Mesodermal cell (in vitro differentiated cells): ENCODE measurements around the gene PAQR6.

Source experiments
- H3K27ac ChIP-seq: 2 replicates; pipeline ENCODE4 v1.7.0; 2013; ENCODE audit warnings: mild to moderate bottlenecking, low read depth, low read length, moderate library complexity; ENCODE audit not compliant: severe bottlenecking
- H3K36me3 ChIP-seq: 2 replicates; pipeline ENCODE4 v1.7.1; 2013; ENCODE audit warnings: mild to moderate bottlenecking, low read length, moderate library complexity; ENCODE audit not compliant: control insufficient read depth, insufficient read depth
- H3K4me1 ChIP-seq: one replicate; pipeline ENCODE4 v1.7.1; 2013; ENCODE audit warnings: mild to moderate bottlenecking, low read length; ENCODE audit not compliant: insufficient read depth, control insufficient read depth, poor library complexity, severe bottlenecking
- H3K4me3 ChIP-seq: 2 replicates; pipeline ENCODE4 v1.7.0; 2013; ENCODE audit warnings: low read length, control low read depth, mild to moderate bottlenecking; ENCODE audit not compliant: insufficient read depth, poor library complexity, severe bottlenecking; ENCODE audit errors: extremely low read depth
- H3K9me3 ChIP-seq: 2 replicates; pipeline ENCODE4 v1.7.1; 2013; ENCODE audit warnings: mild to moderate bottlenecking, low read length, moderate library complexity; ENCODE audit not compliant: control insufficient read depth
- WGBS, 2 experiments: methylation state at CpG; one replicate each; pipeline ENCODE4 v1.1.5; 2013; ENCODE audit warnings: missing lambda C conversion rate in 2 of 2; ENCODE audit not compliant: insufficient coverage in 2 of 2; 5-methylcytosine and 5-hydroxymethylcytosine counted together

PAQR6 gene

GRCh38 chr1:156196445-156196844 lies 51.4 kb downstream of the PAQR6 start:
- no peak overlapping the region for H3K27ac ChIP-seq
- 65 to 86% methylated on average over 2 of the region's 2 CpGs for WGBS, 2 experiments
- no peak overlapping the region for H3K4me3 ChIP-seq
- H3K4me1 ChIP-seq = peaks cover 6% of the 10 kb centered on the region
- H3K36me3 ChIP-seq = peaks cover 43% of the 10 kb centered on the region
- no peaks in the 10 kb centered on the region for H3K9me3 ChIP-seq

DNA sequence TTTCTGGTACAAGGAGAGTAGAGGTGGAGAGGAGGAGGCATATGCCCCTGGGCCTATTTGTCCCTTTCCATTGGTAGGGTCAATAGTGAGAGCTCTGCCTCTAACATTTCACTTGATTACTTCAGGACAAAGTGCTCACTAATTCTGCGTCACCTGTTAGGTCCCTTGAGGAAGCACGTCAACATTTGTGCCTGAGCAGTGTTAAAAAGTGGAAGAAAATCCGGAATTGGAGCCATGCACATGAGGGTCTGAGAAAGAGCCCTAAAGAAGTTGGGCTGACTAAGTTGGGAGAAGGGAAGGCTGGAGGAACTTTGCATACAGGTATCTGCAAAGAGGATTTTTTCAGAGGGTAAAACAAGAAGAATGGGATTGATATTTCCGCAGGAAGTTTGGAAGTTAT lies 52.0 kb downstream of the PAQR6 start:
- Histone ChIP-seq H3K9me3 (no peaks in the 10 kb centered on the region), H3K4me3 (no peak overlapping the region), H3K36me3 (peaks cover 38% of the 10 kb centered on the region), H3K27ac (no peak overlapping the region), H3K4me1 (peaks cover 6% of the 10 kb centered on the region)
- WGBS, 2 experiments = 89 to 90% methylated on average over 4 of the region's 4 CpGs

DNA sequence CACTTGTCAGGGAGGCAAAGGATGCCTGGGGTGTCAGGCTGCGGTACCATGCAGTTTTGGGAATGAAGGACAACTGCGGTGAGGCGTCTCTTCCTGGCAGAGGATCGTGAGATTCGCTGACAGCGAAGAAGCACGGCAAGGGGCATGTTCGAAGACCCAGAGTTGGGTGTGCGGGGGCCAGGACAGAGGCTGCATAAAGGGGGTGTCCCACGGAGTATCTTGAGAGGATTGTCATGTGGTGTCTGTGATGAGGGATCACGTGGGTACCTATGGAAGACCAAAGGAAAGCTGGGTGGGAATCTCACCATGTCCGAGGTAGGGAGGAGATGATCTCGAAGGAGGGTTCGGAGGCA lies 53.6 kb downstream of the PAQR6 start:
- WGBS, 2 experiments = 12 to 15% methylated on average over 14 of the region's 14 CpGs
- H3K9me3 ChIP-seq = peaks cover under 1% of the 10 kb centered on the region
- H3K36me3 ChIP-seq = peaks cover 22% of the 10 kb centered on the region
- peaks cover 6% of the 10 kb centered on the region for H3K4me1 ChIP-seq
- H3K4me3 ChIP-seq = peak overlapping the region; percentile 89
- peak overlapping the region; percentile 23 for H3K27ac ChIP-seq

DNA sequence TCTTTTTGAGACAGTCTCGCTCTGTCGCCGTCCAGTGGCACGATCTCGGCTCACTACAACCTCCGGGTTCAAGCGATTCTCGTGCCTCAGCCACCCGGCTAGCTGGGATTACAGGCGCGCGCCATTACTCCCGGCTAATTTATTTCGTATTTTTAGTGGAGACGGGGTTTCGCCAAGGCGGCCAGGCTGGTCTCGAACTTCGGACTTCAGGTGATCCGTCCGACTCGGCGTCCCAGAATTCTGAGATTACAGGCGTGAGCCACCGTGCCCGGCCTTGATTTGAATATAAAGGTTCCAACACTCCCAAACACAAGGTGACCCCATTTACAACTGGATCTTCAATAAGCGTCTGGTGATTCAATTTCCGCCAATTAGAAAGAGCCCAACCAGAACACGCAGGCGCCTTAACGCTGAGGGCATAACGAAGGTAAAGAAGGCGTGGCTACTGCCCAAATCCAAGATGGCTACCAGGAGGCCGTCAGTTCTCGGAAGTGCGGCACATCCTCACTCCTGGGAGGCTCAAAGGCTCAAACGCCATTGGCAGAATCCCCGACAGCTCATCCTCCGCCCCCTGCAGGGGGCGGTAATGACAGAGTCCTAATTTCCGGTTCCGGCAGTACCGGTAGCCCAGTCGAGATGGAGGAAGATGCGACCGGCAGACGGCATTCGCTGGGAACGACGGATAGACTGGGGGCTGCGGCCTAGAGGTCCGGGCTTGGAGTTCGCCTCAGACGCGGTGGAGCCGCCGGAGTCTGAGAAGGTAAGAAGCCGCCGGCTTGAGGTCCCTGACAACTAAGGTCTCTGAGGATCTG lies 54.2 kb downstream of the PAQR6 start, which contains the start of gene SLC25A44:
TSS of gene SLC25A44 (plus strand) at position 617 of the 812 bp plus-strand sequence. CDS start 5,744 bp downstream, outside the sequence.
- 29 to 30% methylated on average over 59 of the region's 59 CpGs for WGBS, 2 experiments
- H3K36me3 ChIP-seq = peaks cover 17% of the 10 kb centered on the region
- H3K4me1 ChIP-seq = peaks cover 6% of the 10 kb centered on the region
- peak within 1 kb of the TSS; percentile 89 for H3K4me3 ChIP-seq
- H3K9me3 ChIP-seq = peaks cover 6% of the 10 kb centered on the region
- H3K27ac ChIP-seq = peak within 1 kb of the TSS; percentile 45
